ENCODE data around the gene SMPDL3A.
"Not testable (repeated sequence)": the region's sequence is repeated elsewhere in the genome, so short reads cannot be mapped to it uniquely, and the experiment has no call there.

SMPDL3A gene, protein sequence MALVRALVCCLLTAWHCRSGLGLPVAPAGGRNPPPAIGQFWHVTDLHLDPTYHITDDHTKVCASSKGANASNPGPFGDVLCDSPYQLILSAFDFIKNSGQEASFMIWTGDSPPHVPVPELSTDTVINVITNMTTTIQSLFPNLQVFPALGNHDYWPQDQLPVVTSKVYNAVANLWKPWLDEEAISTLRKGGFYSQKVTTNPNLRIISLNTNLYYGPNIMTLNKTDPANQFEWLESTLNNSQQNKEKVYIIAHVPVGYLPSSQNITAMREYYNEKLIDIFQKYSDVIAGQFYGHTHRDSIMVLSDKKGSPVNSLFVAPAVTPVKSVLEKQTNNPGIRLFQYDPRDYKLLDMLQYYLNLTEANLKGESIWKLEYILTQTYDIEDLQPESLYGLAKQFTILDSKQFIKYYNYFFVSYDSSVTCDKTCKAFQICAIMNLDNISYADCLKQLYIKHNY

DNA sequence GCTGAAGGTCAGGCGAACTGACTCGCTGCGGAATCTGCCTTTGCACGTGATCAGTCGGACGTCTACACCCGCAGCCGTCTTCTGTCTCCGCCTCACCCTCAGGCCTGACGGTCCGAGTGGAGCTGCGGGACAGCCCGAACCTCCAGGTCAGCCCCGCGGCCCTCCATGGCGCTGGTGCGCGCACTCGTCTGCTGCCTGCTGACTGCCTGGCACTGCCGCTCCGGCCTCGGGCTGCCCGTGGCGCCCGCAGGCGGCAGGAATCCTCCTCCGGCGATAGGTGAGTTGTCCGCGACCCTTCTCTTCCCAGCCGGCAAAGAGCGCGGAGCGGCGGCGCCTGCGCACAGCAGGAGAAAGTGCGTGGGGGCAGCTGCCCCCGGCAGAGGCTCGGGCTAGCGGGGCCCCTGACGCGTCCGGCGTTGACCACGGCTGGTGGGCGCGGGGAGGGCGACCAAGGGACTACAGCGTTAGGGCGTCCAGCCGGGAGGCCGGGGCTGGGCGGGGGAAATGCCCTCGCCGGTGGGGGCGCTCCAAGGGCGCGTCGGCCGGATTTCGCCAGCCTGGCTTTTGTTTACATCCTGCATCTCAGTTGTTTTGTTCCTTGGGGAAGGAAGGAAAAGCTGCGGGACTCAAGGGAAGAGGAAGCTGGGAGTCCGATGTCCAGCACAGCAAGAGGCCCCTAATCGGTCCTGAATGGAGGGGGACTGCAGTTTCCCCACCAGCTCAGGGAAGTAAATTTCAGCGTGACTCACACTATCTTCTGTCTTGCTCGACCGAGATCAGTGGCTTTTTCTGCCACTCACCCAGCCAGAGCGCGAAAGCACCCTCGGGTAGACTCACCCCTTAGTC lies at the start of gene SMPDL3A:
Gene SMPDL3A, plus strand, starts transcription at position 77 of the 846 bp plus-strand sequence. Its CDS starts 89 bp downstream, at position 166.
- peak in 1 of 2 donors; percentile 10 for DNase-seq (ENCODE audit: low read depth in 2 of 2)

GRCh38 chr6:122740091-122740490 lies 49.0 kb upstream of the SMPDL3A start:
- DNase-seq (ENCODE audit: low read depth in 2 of 2), result no peak

DNA sequence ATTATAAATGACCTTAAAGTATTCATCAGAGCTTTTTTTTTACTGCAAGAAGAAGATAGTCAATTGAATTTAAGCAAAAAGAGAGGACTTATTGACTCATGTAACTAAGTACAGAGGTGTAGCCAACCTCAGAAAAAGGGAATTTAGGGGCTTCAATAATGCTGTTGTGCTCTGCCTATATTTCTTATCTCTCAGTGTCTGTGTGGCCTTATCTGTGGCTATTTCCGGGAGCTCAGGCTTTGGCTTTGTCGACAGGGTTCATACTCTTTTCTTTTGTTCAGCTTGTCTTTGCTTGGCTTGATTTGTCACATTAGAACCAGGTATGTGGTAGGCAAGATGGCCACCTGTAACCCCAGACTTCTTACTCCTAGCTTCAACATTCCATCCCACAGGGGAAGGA lies 48.1 kb upstream of the SMPDL3A start:
- DNase-seq (ENCODE audit: low read depth in 2 of 2), result no peak

DNA sequence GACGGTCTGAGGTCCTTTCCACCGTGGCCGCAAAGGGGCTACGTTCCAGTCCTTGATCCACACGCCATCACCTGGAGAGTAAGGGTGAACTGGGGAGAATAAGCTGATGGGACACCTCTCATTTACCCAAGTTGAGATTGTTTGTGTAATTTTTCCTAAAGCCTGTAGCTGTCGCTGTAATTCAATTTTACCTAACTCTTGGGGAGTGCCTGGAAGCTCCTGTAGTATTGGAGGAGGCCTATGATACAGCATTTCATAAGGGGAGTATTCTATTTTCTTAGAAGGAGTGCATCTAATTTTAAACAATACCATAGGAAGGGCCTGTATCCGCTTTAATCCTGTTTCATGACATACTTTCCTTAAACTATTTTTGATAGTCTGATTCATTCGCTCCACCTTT lies 44.8 kb upstream of the SMPDL3A start:
- not testable (repeated sequence) for DNase-seq (ENCODE audit: low read depth in 2 of 2)

- not testable (repeated sequence) for DNase-seq (ENCODE audit: low read depth in 2 of 2)
Observed at GRCh38 chr6:122744856-122745255, 44.2 kb upstream of the SMPDL3A start.

DNA sequence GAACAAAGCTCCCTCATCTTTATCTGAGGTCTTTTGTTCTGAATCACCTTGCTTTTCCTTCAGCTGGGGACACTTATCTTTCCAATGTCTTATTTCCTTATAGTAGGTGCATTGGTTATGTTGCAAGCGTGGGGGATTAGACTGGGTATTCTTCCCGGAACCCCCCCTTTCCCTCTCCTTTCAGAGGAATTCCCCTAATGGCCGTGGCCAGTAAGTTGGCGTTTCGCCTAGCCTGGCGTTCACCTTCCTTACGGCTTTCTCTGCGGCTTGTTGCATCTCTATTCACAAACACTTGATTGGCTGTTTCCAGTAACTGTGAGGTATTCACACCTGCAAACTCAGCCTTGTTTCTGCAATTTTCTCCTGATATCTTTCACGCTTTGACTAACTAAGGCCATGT lies 42.4 kb upstream of the SMPDL3A start:
- no peak for DNase-seq (ENCODE audit: low read depth in 2 of 2)

DNA sequence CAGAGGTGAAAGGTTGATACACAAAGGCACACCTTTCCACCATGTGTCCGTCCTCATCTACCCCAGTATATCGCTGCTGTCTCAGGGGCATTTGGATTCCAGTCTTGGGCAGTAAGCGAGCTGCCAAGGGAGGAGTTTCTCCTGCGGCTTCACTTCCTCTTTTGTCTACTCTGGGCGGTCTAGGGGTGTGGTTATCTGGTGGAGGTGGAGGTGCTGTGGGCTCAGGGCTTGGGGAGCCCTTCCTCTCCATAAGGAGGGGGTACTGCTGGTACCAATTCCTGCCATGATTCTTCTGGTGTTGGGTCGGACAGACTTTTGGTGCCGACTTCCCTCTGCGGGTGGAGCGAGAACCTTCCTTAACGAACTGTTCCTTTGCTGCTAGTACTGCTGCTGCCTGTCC lies 41.5 kb upstream of the SMPDL3A start:
- no peak for DNase-seq (ENCODE audit: low read depth in 2 of 2)

DNA sequence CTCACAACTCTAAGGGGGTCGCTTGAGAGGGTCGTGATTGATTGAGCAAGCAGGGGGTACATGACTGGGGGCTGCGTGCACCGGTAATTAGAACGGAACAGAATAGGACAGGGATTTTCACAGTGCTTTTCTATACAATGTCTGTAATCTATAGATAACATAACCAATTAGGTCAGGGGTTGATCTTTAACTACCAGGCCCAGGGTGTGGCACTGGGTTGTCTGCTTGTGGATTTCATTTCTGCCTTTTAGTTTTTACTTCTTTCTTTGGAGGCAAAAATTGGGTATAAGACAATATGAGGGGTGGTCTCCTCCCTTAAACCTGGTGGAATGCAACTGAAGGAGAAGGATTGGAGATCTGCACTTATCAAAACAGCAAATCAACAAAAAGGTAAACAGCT lies 40.1 kb upstream of the SMPDL3A start:
- DNase-seq (ENCODE audit: low read depth in 2 of 2), result not testable (repeated sequence)

DNA sequence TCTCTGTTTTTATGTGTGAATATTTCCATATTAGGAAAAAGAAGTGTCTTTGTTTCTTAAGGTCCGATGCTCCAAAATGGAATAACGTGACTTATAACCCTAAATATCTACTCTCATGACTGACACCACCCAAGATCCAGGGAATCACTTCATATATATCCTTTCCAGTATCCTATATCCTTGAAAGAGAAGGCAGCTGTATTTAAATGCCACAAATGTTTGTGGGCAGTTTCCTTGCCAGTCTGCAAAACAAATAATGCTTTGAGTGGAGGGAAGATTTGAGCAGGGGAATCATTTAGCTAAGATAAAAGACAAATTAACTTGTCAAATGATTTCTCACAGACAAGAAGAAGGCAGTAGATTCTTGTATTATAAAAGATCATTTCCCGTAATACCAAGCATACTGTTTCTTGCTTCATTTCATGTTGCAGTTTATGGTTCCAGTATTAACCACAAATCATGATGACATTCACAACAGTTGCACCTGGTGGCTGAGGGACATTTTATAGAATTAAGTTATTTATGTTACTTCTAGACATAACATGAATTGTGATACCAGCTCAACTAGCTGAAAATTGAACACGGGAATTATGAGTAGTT lies 39.5 kb upstream of the SMPDL3A start:
- DNase-seq (ENCODE audit: low read depth in 2 of 2), result no peak

DNA sequence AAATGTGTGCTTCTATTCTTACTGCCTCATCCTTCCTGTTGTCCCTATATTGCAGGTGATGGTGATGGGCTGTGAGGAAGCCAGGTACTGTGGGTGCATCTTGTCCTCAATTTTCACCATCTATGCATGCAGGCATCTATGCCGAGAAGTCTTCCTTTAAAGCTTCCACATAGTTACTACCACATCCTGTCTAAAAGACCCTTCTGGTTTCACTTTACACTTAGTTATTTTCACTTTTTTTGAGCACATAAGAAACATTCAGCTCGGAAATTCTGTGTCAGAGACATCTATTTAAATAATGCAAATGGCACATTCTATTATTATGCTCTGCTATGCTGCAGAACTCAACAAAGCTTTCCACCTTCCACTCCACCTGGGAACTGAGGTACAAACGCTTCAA lies 37.7 kb upstream of the SMPDL3A start:
- no peak for DNase-seq (ENCODE audit: low read depth in 2 of 2)

DNA sequence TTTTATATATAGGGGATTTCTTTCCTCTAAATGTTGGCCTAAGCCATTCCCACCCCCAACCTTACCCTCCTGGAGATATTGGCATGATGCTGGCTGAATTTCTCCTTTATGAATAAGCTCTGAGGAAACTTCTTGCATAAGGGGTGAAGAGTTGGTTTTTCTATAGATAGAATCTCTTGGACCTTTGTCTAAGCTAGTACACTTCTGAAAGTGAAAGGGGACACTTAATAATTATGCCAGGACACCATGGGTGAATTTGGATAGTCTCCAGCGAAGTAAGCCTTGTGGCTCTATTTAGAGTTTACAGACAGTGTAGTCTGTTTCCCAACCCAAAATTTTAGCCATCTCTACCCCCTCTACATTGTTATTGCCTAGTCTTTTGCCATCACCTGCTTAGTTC lies 36.6 kb upstream of the SMPDL3A start:
- no peak for DNase-seq (ENCODE audit: low read depth in 2 of 2)

DNA sequence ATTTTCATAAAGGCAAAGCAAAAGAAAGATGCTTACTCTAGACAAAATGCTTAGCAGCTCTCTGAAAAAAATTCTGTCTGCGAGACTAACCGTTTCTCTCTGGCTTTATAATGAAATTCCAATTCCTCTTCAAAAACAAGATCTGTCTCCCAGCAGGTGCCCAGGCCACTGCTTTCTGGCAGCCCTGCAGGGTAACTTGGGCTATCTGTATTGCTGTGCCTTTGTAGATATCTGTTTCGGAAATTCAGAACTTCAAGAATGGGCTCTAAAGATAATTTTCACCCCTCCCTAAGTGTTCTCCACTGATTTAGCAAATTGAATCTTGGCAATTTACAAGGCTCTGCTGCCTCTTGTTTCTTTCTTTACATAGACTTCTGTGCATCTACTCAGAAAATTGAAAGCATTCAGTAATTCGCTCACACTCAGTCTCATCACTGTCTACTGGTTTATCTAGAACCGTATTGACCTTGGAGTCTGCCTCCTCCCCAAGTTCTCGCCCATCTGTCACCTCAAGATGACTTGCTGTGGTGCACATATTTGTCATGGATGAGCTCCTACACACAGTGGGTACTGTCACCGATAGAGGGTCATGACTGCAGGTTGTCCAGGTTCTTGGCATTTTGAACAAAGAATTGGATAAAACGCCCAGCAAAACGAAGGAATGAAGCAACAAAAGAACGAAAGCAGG lies 35.9 kb upstream of the SMPDL3A start:
- no peak for DNase-seq (ENCODE audit: low read depth in 2 of 2)

- no peak for DNase-seq (ENCODE audit: low read depth in 2 of 2)
Observed at GRCh38 chr6:122753688-122754056, 35.4 kb upstream of the SMPDL3A start.

- DNase-seq (ENCODE audit: low read depth in 2 of 2), result no peak
Observed at GRCh38 chr6:122754191-122754731, 34.8 kb upstream of the SMPDL3A start.

- no peak for DNase-seq (ENCODE audit: low read depth in 2 of 2)
Observed at GRCh38 chr6:122755901-122756300, 33.2 kb upstream of the SMPDL3A start.

DNA sequence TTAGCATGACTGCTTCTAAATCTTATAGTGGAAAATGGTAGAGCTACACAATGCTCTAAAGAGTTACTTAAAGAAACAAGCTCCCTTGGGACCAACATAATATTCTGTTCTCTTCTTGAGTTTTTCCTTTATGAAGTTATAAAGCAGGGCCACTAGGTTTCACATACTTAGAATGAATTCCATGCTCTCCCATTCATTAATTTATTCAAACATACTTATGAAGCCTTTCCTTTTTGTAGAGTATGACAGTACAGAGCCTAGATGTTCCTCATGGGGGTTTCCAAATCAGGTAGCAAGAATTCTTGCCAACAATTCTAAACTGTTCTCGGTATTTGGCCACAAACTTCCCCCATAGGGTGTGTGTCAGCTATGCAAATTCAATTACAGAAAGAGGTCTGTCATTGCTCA lies 30.1 kb upstream of the SMPDL3A start:
- DNase-seq (ENCODE audit: low read depth in 2 of 2), result no peak

GRCh38 chr6:122760330-122760729 lies 28.7 kb upstream of the SMPDL3A start:
- DNase-seq (ENCODE audit: low read depth in 2 of 2), result no peak

DNA sequence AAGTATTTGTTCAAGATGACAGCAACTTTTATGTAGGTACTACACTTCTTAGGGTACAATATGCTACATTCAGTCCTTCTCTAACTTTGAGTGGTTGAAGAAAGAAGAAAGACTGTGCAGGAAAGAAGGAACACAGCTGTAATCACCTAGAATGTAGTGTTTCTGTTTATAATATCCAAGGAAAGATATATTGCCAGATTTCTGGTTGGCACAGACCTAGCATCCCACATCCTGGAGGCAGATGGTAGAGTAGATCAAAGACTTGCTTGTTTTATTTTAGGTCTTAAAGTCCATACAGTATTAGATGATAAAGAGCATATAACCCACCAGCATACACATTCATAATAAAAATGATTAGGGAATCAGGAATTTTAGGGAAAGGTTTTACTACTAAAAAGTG lies 22.8 kb upstream of the SMPDL3A start:
- no peak for DNase-seq (ENCODE audit: low read depth in 2 of 2)

DNA sequence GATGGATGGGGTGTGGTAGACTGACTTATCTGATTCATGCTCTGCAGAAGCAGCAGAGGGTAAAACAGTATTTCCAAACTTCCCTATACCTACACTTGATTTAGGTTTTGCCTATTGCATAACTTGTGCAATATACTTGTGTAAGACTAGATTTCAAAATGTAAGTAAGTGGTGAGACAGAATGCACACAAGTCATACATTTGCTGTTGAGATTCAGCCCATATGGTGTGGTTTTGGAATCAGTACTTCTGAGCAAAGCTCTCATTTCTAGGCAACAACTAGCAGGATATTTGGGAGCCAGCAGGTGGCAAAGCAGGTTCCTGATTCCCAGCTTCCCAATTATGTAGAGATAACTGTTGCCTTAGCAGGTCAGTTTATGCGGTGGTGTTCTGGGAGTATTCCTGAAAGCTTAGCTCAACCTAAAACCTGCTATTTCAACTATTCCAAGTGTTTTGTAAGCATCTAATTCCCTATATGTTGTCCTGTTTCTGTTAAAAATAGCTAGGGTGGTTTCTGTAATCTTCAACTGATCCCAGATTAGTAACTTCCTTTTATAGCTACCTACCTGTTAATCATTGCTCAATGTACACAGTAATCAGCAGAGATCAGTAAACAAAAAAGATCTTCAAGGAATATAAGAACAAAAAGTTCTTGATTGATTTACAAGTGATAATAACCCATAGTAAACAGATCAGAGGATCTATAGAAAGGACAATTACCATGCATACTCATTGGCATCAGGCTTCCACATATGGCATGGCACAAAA lies 18.0 kb upstream of the SMPDL3A start:
- no peak for DNase-seq (ENCODE audit: low read depth in 2 of 2)

- no peak for DNase-seq (ENCODE audit: low read depth in 2 of 2)
Observed at GRCh38 chr6:122772724-122773415, 16.2 kb upstream of the SMPDL3A start.
